H9 (cell line): ENCODE results near the gene DDRGK1. TPM values are rescaled to one million over a fixed set of nuclear protein-coding genes. Genes with fewer than 3 reads are reported as not detected.

ENCODE experiments used
- DNase-seq: peaks from one replicate; pipeline ENCODE4 v3.0.0-alpha.2; 2017
- H2AFZ ChIP-seq: one replicate; pipeline ENCODE4 v1.6.1; 2013; ENCODE audit warnings: mild to moderate bottlenecking, low read length, control low read depth, moderate library complexity
- H2AK5ac ChIP-seq: 2 replicates; pipeline ENCODE4 v1.6.1; 2013; ENCODE audit warnings: low read length, control low read depth, mixed read lengths; ENCODE audit not compliant: insufficient read length
- H2BK120ac ChIP-seq: one replicate; pipeline ENCODE4 v1.6.1; 2013; ENCODE audit warnings: low read depth, mild to moderate bottlenecking, low read length, control low read depth, inconsistent platforms; ENCODE audit not compliant: poor library complexity, severe bottlenecking
- H2BK12ac ChIP-seq: 2 replicates; pipeline ENCODE4 v1.6.1; 2013; ENCODE audit warnings: low read length, control low read depth, mixed read lengths, low read depth; ENCODE audit not compliant: insufficient read length
- H2BK15ac ChIP-seq: 2 replicates; pipeline ENCODE4 v1.6.1; 2013; ENCODE audit warnings: low read depth, low read length, control low read depth
- H2BK20ac ChIP-seq: one replicate; pipeline ENCODE4 v1.6.1; 2013; ENCODE audit warnings: low read depth, mild to moderate bottlenecking, low read length, control low read depth, inconsistent platforms; ENCODE audit not compliant: poor library complexity, severe bottlenecking
- H2BK5ac ChIP-seq: 2 replicates; pipeline ENCODE4 v1.6.1; 2013; ENCODE audit warnings: low read length, control low read depth, mixed read lengths; ENCODE audit not compliant: insufficient read length
- H3K14ac ChIP-seq: 2 replicates; pipeline ENCODE4 v1.6.1; 2013; ENCODE audit warnings: low read length, control low read depth; ENCODE audit not compliant: insufficient read depth
- H3K18ac ChIP-seq: 2 replicates; pipeline ENCODE4 v1.6.1; 2013; ENCODE audit warnings: low read depth, mild to moderate bottlenecking, mixed read lengths, low read length, control low read depth; ENCODE audit not compliant: insufficient read length
- H3K23ac ChIP-seq: 2 replicates; pipeline ENCODE4 v1.6.1; 2013; ENCODE audit warnings: low read length, control low read depth, mixed read lengths, low read depth; ENCODE audit not compliant: insufficient read length
- H3K23me2 ChIP-seq: 2 replicates; pipeline ENCODE4 v1.6.1; 2013; ENCODE audit warnings: low read depth, mild to moderate bottlenecking, mixed read lengths, low read length, control low read depth; ENCODE audit not compliant: insufficient read length, poor library complexity, severe bottlenecking
- H3K27ac ChIP-seq: 2 replicates; pipeline ENCODE4 v1.5.1; 2013; ENCODE audit warnings: low read length, control low read depth, mixed read lengths, low read depth; ENCODE audit not compliant: insufficient read length
- H3K27me3 ChIP-seq: 2 replicates; pipeline ENCODE4 v1.6.1; 2013; ENCODE audit warnings: low read length, control low read depth, inconsistent platforms; ENCODE audit not compliant: insufficient read depth
- H3K4ac ChIP-seq: 2 replicates; pipeline ENCODE4 v1.6.1; 2013; ENCODE audit warnings: low read depth, mild to moderate bottlenecking, control low read depth, inconsistent platforms, low read length, moderate library complexity
- H3K4me1 ChIP-seq: 2 replicates; pipeline ENCODE4 v1.6.1; 2013; ENCODE audit warnings: low read length, control low read depth, inconsistent platforms; ENCODE audit not compliant: insufficient read depth
- H3K4me2 ChIP-seq: 2 replicates; pipeline ENCODE4 v1.6.1; 2013; ENCODE audit warnings: low read length, control low read depth, mixed read lengths; ENCODE audit not compliant: insufficient read length, insufficient read depth
- H3K56ac ChIP-seq: 2 replicates; pipeline ENCODE4 v1.6.1; 2013; ENCODE audit warnings: low read depth, mild to moderate bottlenecking, mixed read lengths, low read length, control low read depth; ENCODE audit not compliant: insufficient read length
- H3K79me1 ChIP-seq: 2 replicates; pipeline ENCODE4 v1.6.1; 2013; ENCODE audit warnings: low read depth, mild to moderate bottlenecking, moderate library complexity, low read length, control low read depth, inconsistent platforms; ENCODE audit not compliant: insufficient read depth, poor library complexity, severe bottlenecking
- H3K79me2 ChIP-seq: 2 replicates; pipeline ENCODE4 v1.6.1; 2013; ENCODE audit warnings: low read length, control low read depth, inconsistent platforms; ENCODE audit not compliant: insufficient read depth
- H3K9ac ChIP-seq: 2 replicates; pipeline ENCODE4 v1.6.1; 2013; ENCODE audit warnings: low read length, control low read depth, mixed read lengths; ENCODE audit not compliant: insufficient read length; ENCODE audit errors: extremely low read depth
- H3K9me3 ChIP-seq: one replicate; pipeline ENCODE4 v1.6.1; 2013; ENCODE audit warnings: low read depth, low read length, inconsistent platforms; ENCODE audit not compliant: control insufficient read depth
- H3T11ph ChIP-seq: one replicate; pipeline ENCODE4 v1.6.1; 2013; ENCODE audit warnings: mild to moderate bottlenecking, low read length, control low read depth, inconsistent platforms
- H4K20me1 ChIP-seq: one replicate; pipeline ENCODE4 v1.6.1; 2013; ENCODE audit not compliant: control insufficient read depth, insufficient read length, insufficient read depth
- H4K5ac ChIP-seq: 2 replicates; pipeline ENCODE4 v1.6.1; 2013; ENCODE audit warnings: low read depth, mild to moderate bottlenecking, mixed read lengths, low read length, control low read depth; ENCODE audit not compliant: insufficient read length
- H4K8ac ChIP-seq: replicated peaks from 2 replicates; pipeline ENCODE4 v1.6.1; 2013; ENCODE audit warnings: low read length, control low read depth, mixed read lengths, low read depth; ENCODE audit not compliant: insufficient read length
- H4K91ac ChIP-seq: 2 replicates; pipeline ENCODE4 v1.6.1; 2013; ENCODE audit warnings: low read depth, mild to moderate bottlenecking, moderate library complexity, mixed read lengths, low read length, control low read depth; ENCODE audit not compliant: insufficient read length
- H3K27ac Mint-ChIP-seq, 3 experiments: 2 replicates in 2 of 3; 3 replicates in 1 of 3; pipeline ENCODE4 v1.8.0; 2020 to 2021; ENCODE audit warnings: mixed read lengths in 3 of 3, mild to moderate bottlenecking in 1 of 3, moderate library complexity in 1 of 3
- H3K27me3 Mint-ChIP-seq: 2 replicates; pipeline ENCODE4 v1.8.0; 2021; ENCODE audit warnings: low read depth, mild to moderate bottlenecking, moderate library complexity, mixed read lengths
- H3K36me3 Mint-ChIP-seq, 3 experiments: 2 replicates in 2 of 3; 3 replicates in 1 of 3; pipeline ENCODE4 v1.8.0; 2020 to 2021; ENCODE audit warnings: low read depth in 3 of 3, mixed read lengths in 3 of 3; ENCODE audit not compliant: insufficient read depth in 1 of 3
- H3K4me1 Mint-ChIP-seq, 2 experiments: 2 replicates each; pipeline ENCODE4 v1.8.0; 2020; ENCODE audit warnings: mixed read lengths in 2 of 2
- H3K4me3 Mint-ChIP-seq, 2 experiments: 2 replicates in 1 of 2; 3 replicates in 1 of 2; pipeline ENCODE4 v1.8.0; 2020 to 2021; ENCODE audit warnings: mild to moderate bottlenecking in 2 of 2, mixed read lengths in 2 of 2, moderate library complexity in 1 of 2
- H3K9me3 Mint-ChIP-seq, 2 experiments: 2 replicates in 1 of 2; 3 replicates in 1 of 2; pipeline ENCODE4 v1.8.0; 2020; ENCODE audit warnings: mild to moderate bottlenecking in 2 of 2, mixed read lengths in 2 of 2, moderate library complexity in 1 of 2
- CTCF ChIP-seq: fragments of 200-600 bp; sonication (generic); conservative IDR thresholded peaks from 3 replicates; pipeline ENCODE4 v1.8.0; 2021; ENCODE audit warnings: antibody characterized with exemption, mild to moderate bottlenecking
- WGBS: extraction: QIAGEN DNeasy Blood & Tissue Kit; methylation state at CpG from one replicate; pipeline ENCODE4 v1.1.7; 2013; ENCODE audit warnings: missing lambda C conversion rate, low lambda C conversion rate, mixed read lengths; ENCODE audit not compliant: insufficient read length; ENCODE audit errors: extremely low coverage; 5-methylcytosine and 5-hydroxymethylcytosine counted together
- total RNA-seq: library from RNA; stranded (reverse); gene quantifications from 2 replicates; pipeline ENCODE4 v1.2.1, GENCODE V29; 2021

DDRGK1 gene
- total RNA-seq, 1 experiment from 2014 or later: 58.1 TPM

- H3K4me1 Mint-ChIP-seq: peaks cover 16 to 20% of the 10 kb centered on the region in 2 experiments
- no peaks in the 10 kb centered on the region for H3K79me1 ChIP-seq
- H3K27me3 ChIP-seq: peaks cover 14% of the 10 kb centered on the region; the same call in 1 of the 2 replicates
- no peak overlapping the region for H2BK12ac ChIP-seq
- no peak overlapping the region; a peak in 2 of 5 replicates for H3K4me3 Mint-ChIP-seq
- H3T11ph ChIP-seq: no peak overlapping the region
- H3K36me3 Mint-ChIP-seq: 0 out of 7 replicates have a peak, but pooled peaks cover 0 to 5% (median 2%) of the 10 kb centered on the region in 3 experiments
- no peak for DNase-seq
- no peak overlapping the region for H4K5ac ChIP-seq
- no peak overlapping the region for H4K91ac ChIP-seq
- no CpG with 5 or more reads among the region's 6 CpGs for WGBS
- H3K23ac ChIP-seq: no peak overlapping the region
- TF ChIP-seq CTCF: no peak
- no peak overlapping the region for H2AK5ac ChIP-seq
- H3K18ac ChIP-seq: no peak overlapping the region
- no peak overlapping the region for H2BK5ac ChIP-seq
- H3K27ac Mint-ChIP-seq: no peak overlapping the region
- H4K20me1 ChIP-seq: no peaks in the 10 kb centered on the region
- H3K9me3 ChIP-seq: no peaks in the 10 kb centered on the region
- no peak overlapping the region for H2BK15ac ChIP-seq
- no peaks in the 10 kb centered on the region for H3K9me3 Mint-ChIP-seq
- H3K4me2 ChIP-seq: no peak overlapping the region
- no peak overlapping the region for H2BK120ac ChIP-seq
- H2AFZ ChIP-seq: no peak overlapping the region
- H2BK20ac ChIP-seq: no peak overlapping the region
- H3K79me2 ChIP-seq: no peaks in the 10 kb centered on the region
- no peaks in the 10 kb centered on the region; the same call in 1 of the 2 replicates for H3K4me1 ChIP-seq
- no peak overlapping the region for H3K9ac ChIP-seq
- peaks cover 18% of the 10 kb centered on the region for H3K23me2 ChIP-seq
- no peak overlapping the region for H3K56ac ChIP-seq
- no peak overlapping the region for H3K27ac ChIP-seq
- H4K8ac ChIP-seq: no peak overlapping the region
- H3K14ac ChIP-seq: no peak overlapping the region
- H3K4ac ChIP-seq: no peak overlapping the region
- peaks cover 64% of the 10 kb centered on the region for H3K27me3 Mint-ChIP-seq
Observed at GRCh38 chr20:3242172-3242692, 37.8 kb upstream of the DDRGK1 start.
